K562 (cell line): ENCODE results near the gene NET1. TPM values are rescaled to one million over a fixed set of nuclear protein-coding genes. Genes with fewer than 3 reads are reported as not detected.

ENCODE experiments used
- CBFB ChIP-seq: sonication (generic); formaldehyde crosslinking; IDR thresholded peaks from 2 replicates; pipeline ENCODE4 v1.4.0; 2020; ENCODE audit warnings: mild to moderate bottlenecking, missing genetic modification reagents
- CBX3 ChIP-seq, 2 experiments: IDR thresholded peaks; 1 replicate in 1 of 2; 2 replicates in 1 of 2; pipeline ENCODE4 v1.6.1; 2012; ENCODE audit warnings: inconsistent platforms in 2 of 2, low read length in 2 of 2, borderline replicate concordance in 1 of 2, control low read depth in 1 of 2
- CGGBP1 ChIP-seq: fragments of 250-450 bp; sonication (Bioruptor Pico); IDR thresholded peaks from 2 replicates; pipeline ENCODE4 v1.9.0; 2021; ENCODE audit warnings: mild to moderate bottlenecking
- ELK1 ChIP-seq: sonication (generic); formaldehyde crosslinking; IDR thresholded peaks from 2 replicates; pipeline ENCODE4 v1.8.1; 2022; ENCODE audit warnings: missing genetic modification reagents
- FOS ChIP-seq: IDR thresholded peaks from 3 replicates; pipeline ENCODE4 v1.6.1; 2011; ENCODE audit not compliant: insufficient read length; ENCODE audit errors: extremely low read depth
- GABPA ChIP-seq: fragments of 200-800 bp; sonication (Bioruptor generic); conservative IDR thresholded peaks from 2 replicates; pipeline ENCODE4 v1.6.1; 2016; ENCODE audit warnings: low read depth, missing genetic modification characterization, missing compliant biosample characterization
- GATAD2A ChIP-seq: fragments of 450-650 bp; IDR thresholded peaks from 2 replicates; pipeline ENCODE4 v1.6.1; 2017
- MTA3 ChIP-seq: fragments of 450-650 bp; formaldehyde crosslinking; IDR thresholded peaks from 2 replicates; pipeline ENCODE4 v1.6.1; 2017; ENCODE audit warnings: mild to moderate bottlenecking, borderline replicate concordance
- POLR2H ChIP-seq: IDR thresholded peaks from 2 replicates; pipeline ENCODE4 v1.6.1; 2016; ENCODE audit warnings: missing genetic modification characterization, low read depth, mild to moderate bottlenecking, control low read depth, missing compliant biosample characterization, moderate library complexity
- PPARD ChIP-seq: fragments of 250-450 bp; sonication (Bioruptor Pico); IDR thresholded peaks from 2 replicates; pipeline ENCODE4 v1.8.0; 2022; ENCODE audit warnings: inconsistent platforms, mild to moderate bottlenecking, moderate library complexity
- RBM25 ChIP-seq: fragments of 200-400 bp; formaldehyde crosslinking; IDR thresholded peaks from 2 replicates; pipeline ENCODE4 v1.6.1; 2018; ENCODE audit warnings: low read length, low read depth, moderate library complexity; ENCODE audit not compliant: severe bottlenecking
- RBM39 ChIP-seq: fragments of 200-400 bp; formaldehyde crosslinking; optimal IDR thresholded peaks from 2 replicates; pipeline ENCODE3; 2018; ENCODE audit warnings: low read depth, low read length
- TCF7 ChIP-seq: sonication (generic); IDR thresholded peaks from 2 replicates; pipeline ENCODE4 v1.6.1; 2016; ENCODE audit warnings: antibody characterized with exemption, borderline replicate concordance
- TFAM ChIP-seq: fragments of 250-450 bp; sonication (Bioruptor Pico); conservative IDR thresholded peaks from 2 replicates; pipeline ENCODE4 v1.5.0; 2021; ENCODE audit warnings: mild to moderate bottlenecking, moderate library complexity
- ZNF41 ChIP-seq: fragments of 250-450 bp; sonication (Bioruptor Pico); conservative IDR thresholded peaks from 2 replicates; pipeline ENCODE4 v1.4.0; 2020; ENCODE audit warnings: mild to moderate bottlenecking
- ZNF436 ChIP-seq: fragments of 250-450, 450-650 bp; sonication (Bioruptor Pico); formaldehyde crosslinking; IDR thresholded peaks from 2 replicates; pipeline ENCODE4 v1.7.0; 2020; ENCODE audit warnings: mild to moderate bottlenecking
- ZNF75A ChIP-seq: fragments of 450-650 bp; formaldehyde crosslinking; IDR thresholded peaks from 2 replicates; pipeline ENCODE4 v1.4.0; 2020; ENCODE audit warnings: mild to moderate bottlenecking
- polyA plus RNA-seq, 8 experiments: library from polyadenylated mRNA; depleted of rRNA in 4 of 8; stranded (reverse) in 5 of 8; unstranded in 3 of 8; fragments of >200 nt; fragmentation: Nextera tagmentation in 2 of 8; fragmentation: Illumina TruSeq in 1 of 8; extraction: Ambion mirVana in 2 of 8; extraction: Trizol in 1 of 8; gene quantifications; 2 replicates each; pipeline versions ENCODE4 v1.2.1 to v1.2.3, GENCODE V29; 2011 to 2014; ENCODE audit warnings: inconsistent platforms in 1 of 8, missing spikeins in 1 of 8
- total RNA-seq, 7 experiments: library from RNA; depleted of rRNA in 6 of 7; stranded (reverse); fragments of >200 nt in 6 of 7; fragmentation: Illumina TruSeq in 2 of 7; extraction: Trizol in 2 of 7; gene quantifications; 2 replicates each; pipeline versions ENCODE4 v1.2.1 to v1.2.3, GENCODE V29; 2011 to 2021; ENCODE audit warnings: low replicate concordance in 1 of 7
- TF ChIP-seq, protein P1 (sequence below): sonication (generic); formaldehyde crosslinking; IDR thresholded peaks from 2 replicates; pipeline ENCODE4 v1.8.0; 2022; ENCODE audit warnings: mild to moderate bottlenecking, low read depth, missing genetic modification reagents
- TF ChIP-seq, protein P2 (sequence below), 2 experiments: fragments of 450-650 bp; IDR thresholded peaks; 2 replicates each; pipeline ENCODE4 v1.6.1; 2016
- TF ChIP-seq, protein P3 (sequence below): fragments of 450-650 bp; formaldehyde crosslinking; IDR thresholded peaks from 2 replicates; pipeline ENCODE4 v1.4.0; 2020; ENCODE audit warnings: mild to moderate bottlenecking, mixed read lengths
- TF ChIP-seq, protein P4 (sequence below): fragments of 200-800 bp; sonication (Bioruptor generic); IDR thresholded peaks from 2 replicates; pipeline ENCODE4 v1.6.1; 2017; ENCODE audit warnings: missing genetic modification characterization, missing compliant biosample characterization

The NET1 gene
- total and polyA plus RNA-seq, 9 of the 15 experiments (the other 6 are each of a cell fraction or from before 2014, with no cell fraction given): 47.4 to 258 (median 106) TPM

GRCh38 chr10:5477948-5478693 lies 65.8 kb downstream of the NET1 start (continued):
- TF ChIP-seq FOS (no peak), ZNF75A (CRISPR knock-in tag) (no peak), TFAM (CRISPR knock-in tag) (no peak), ELK1 (CRISPR knock-in tag) (no peak), CBX3 (IDR thresholded peaks at IDR 0.05; ENCODE audit: borderline replicate concordance in 1 of 2, low read length in 2 of 2) (0 out of 3 replicates have a peak, but pooled peaks of 1 of the 2 experiments have one; percentile 50), MTA3 (0 out of 2 replicates have a peak, but pooled peaks have one; percentile 29), PPARD (CRISPR knock-in tag) (no peak), ZNF436 (no peak; the same call in 1 of the 2 replicates), GATAD2A (no peak), ZNF41 (no peak), CGGBP1 (CRISPR knock-in tag) (no peak), CBFB (CRISPR knock-in tag) (no peak), RBM25 (no peak), GABPA (tag) (no peak; the same call in 1 of the 2 replicates), RBM39 (no peak), TCF7 (no peak), POLR2H (tag) (peak; percentile 14; the same call in 1 of the 2 replicates)
- TF ChIP-seq, protein P1, sequence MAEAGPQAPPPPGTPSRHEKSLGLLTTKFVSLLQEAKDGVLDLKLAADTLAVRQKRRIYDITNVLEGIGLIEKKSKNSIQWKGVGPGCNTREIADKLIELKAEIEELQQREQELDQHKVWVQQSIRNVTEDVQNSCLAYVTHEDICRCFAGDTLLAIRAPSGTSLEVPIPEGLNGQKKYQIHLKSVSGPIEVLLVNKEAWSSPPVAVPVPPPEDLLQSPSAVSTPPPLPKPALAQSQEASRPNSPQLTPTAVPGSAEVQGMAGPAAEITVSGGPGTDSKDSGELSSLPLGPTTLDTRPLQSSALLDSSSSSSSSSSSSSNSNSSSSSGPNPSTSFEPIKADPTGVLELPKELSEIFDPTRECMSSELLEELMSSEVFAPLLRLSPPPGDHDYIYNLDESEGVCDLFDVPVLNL: no peak
- TF ChIP-seq, protein P2, sequence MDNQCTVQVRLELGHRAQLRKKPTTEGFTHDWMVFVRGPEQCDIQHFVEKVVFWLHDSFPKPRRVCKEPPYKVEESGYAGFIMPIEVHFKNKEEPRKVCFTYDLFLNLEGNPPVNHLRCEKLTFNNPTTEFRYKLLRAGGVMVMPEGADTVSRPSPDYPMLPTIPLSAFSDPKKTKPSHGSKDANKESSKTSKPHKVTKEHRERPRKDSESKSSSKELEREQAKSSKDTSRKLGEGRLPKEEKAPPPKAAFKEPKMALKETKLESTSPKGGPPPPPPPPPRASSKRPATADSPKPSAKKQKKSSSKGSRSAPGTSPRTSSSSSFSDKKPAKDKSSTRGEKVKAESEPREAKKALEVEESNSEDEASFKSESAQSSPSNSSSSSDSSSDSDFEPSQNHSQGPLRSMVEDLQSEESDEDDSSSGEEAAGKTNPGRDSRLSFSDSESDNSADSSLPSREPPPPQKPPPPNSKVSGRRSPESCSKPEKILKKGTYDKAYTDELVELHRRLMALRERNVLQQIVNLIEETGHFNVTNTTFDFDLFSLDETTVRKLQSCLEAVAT (IDR thresholded peaks at IDR 0.05): peak; percentile 54 to 83
- TF ChIP-seq, protein P3, sequence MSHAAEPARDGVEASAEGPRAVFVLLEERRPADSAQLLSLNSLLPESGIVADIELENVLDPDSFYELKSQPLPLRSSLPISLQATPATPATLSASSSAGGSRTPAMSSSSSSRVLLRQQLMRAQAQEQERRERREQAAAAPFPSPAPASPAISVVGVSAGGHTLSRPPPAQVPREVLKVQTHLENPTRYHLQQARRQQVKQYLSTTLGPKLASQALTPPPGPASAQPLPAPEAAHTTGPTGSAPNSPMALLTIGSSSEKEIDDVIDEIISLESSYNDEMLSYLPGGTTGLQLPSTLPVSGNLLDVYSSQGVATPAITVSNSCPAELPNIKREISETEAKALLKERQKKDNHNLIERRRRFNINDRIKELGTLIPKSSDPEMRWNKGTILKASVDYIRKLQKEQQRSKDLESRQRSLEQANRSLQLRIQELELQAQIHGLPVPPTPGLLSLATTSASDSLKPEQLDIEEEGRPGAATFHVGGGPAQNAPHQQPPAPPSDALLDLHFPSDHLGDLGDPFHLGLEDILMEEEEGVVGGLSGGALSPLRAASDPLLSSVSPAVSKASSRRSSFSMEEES (CRISPR knock-in tag): no peak
- TF ChIP-seq, protein P4, sequence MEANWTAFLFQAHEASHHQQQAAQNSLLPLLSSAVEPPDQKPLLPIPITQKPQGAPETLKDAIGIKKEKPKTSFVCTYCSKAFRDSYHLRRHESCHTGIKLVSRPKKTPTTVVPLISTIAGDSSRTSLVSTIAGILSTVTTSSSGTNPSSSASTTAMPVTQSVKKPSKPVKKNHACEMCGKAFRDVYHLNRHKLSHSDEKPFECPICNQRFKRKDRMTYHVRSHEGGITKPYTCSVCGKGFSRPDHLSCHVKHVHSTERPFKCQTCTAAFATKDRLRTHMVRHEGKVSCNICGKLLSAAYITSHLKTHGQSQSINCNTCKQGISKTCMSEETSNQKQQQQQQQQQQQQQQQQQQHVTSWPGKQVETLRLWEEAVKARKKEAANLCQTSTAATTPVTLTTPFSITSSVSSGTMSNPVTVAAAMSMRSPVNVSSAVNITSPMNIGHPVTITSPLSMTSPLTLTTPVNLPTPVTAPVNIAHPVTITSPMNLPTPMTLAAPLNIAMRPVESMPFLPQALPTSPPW: no peak
